ENCODE results near the gene HTT. TPM values are rescaled to one million over a fixed set of nuclear protein-coding genes. Genes with fewer than 3 reads are reported as not detected.

The HTT gene
- total RNA-seq, 1 donor from 2014 or later, result 49.8 TPM

DNA sequence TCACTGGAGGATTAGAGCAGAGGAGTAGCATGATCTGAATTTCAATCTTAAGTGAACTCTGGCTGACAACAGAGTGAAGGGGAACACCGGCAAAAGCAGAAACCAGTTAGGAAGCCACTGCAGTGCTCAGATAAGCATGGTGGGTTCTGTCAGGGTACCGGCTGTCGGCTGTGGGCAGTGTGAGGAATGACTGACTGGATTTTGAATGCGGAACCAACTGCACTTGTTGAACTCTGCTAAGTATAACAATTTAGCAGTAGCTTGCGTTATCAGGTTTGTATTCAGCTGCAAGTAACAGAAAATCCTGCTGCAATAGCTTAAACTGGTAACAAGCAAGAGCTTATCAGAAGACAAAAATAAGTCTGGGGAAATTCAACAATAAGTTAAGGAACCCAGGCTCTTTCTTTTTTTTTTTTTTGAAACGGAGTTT lies 5.2 kb downstream of the HTT start:
- TF ChIP-seq POLR2A (IDR thresholded peaks at IDR 0.05) (no peak), CTCF (IDR thresholded peaks at IDR 0.05) (no peak), POLR2AphosphoS5 (IDR thresholded peaks at IDR 0.05; ENCODE audit: insufficient read depth in 1 of 2, low read depth in 1 of 2) (no peak)
- no peak overlapping the region for H3K27ac ChIP-seq
- no peaks in the 10 kb centered on the region for H3K27me3 ChIP-seq
- H3K4me3 ChIP-seq, result no peak overlapping the region
- H3K4me1 ChIP-seq, result peaks cover 28% of the 10 kb centered on the region
- intact Hi-C loops (cut with DNase I), result no loop called here
- H3K9me3 ChIP-seq, result no peaks in the 10 kb centered on the region
- DNase-seq (ENCODE audit: extremely low spot score in 2 of 2), result no peak
- H3K36me3 ChIP-seq, result no peaks in the 10 kb centered on the region

DNA sequence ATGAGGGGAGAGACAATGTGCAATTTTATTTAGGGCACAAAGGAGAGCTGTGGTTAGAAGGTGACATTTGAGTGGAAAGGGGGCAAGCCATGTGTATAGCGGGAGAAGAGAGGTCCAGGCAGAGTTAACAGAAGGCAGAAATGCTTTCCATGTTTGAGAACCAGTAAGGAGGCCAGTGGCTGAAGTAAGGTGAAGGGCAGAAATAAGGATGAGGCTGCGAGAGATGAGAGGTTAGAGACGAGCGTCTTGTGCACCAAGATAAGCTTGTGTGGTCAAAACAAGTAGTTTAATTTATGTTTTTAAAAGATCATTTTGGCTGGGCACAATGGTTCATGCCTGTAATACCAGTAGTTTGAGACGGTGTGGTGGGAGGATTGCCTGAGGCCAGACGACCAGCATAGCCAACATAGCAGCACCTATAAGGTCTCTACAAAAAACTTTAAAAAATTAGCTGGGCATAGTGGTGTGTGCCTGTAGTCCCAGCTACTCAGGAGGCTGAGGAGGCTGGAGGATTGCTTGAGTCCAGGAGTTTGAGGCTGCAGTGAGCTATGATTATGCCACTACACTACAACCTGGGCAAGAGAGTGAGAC lies 8.5 kb downstream of the HTT start:
- no peaks in the 10 kb centered on the region for H3K4me1 ChIP-seq
- H3K27ac ChIP-seq, result no peak overlapping the region
- intact Hi-C loops (cut with DNase I), result no loop called here
- H3K27me3 ChIP-seq, result no peaks in the 10 kb centered on the region
- TF ChIP-seq POLR2AphosphoS5 (IDR thresholded peaks at IDR 0.05; ENCODE audit: insufficient read depth in 1 of 2, low read depth in 1 of 2), result no peak
- no peak overlapping the region for H3K4me3 ChIP-seq
- no peak for DNase-seq (ENCODE audit: extremely low spot score in 2 of 2)
- no peaks in the 10 kb centered on the region for H3K9me3 ChIP-seq
- peaks cover 0 to 10% of the 10 kb centered on the region in 2 donors for H3K36me3 ChIP-seq

DNA sequence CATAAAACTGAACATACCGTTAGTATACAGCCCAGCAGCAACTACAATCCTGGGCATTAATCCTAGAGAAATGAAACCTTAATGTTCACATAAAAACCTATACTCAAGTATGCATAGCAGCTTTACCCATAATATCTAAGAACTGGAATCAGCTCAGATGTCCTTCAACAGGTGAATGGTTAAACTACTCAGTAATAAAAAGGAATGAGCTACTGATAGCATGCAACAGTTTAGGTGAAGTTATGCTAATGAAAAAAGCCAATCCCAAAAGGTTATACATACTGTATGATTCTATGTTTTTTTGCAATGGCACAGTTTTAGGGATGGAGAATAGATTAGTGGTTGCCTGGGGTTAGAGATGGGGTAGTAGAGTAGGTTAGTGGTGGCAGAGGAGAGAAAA lies 9.3 kb downstream of the HTT start:
- H3K27ac ChIP-seq, result no peak overlapping the region
- H3K4me3 ChIP-seq, result no peak overlapping the region
- H3K4me1 ChIP-seq, result no peaks in the 10 kb centered on the region
- DNase-seq (ENCODE audit: extremely low spot score in 2 of 2), result no peak
- no peaks in the 10 kb centered on the region for H3K27me3 ChIP-seq
- intact Hi-C loops (cut with DNase I), result no loop called here
- TF ChIP-seq CTCF (IDR thresholded peaks at IDR 0.05) (no peak), POLR2A (IDR thresholded peaks at IDR 0.05) (no peak), POLR2AphosphoS5 (IDR thresholded peaks at IDR 0.05; ENCODE audit: insufficient read depth in 1 of 2, low read depth in 1 of 2) (no peak)
- peaks cover 0 to 10% of the 10 kb centered on the region in 2 donors for H3K36me3 ChIP-seq
- H3K9me3 ChIP-seq, result no peaks in the 10 kb centered on the region

DNA sequence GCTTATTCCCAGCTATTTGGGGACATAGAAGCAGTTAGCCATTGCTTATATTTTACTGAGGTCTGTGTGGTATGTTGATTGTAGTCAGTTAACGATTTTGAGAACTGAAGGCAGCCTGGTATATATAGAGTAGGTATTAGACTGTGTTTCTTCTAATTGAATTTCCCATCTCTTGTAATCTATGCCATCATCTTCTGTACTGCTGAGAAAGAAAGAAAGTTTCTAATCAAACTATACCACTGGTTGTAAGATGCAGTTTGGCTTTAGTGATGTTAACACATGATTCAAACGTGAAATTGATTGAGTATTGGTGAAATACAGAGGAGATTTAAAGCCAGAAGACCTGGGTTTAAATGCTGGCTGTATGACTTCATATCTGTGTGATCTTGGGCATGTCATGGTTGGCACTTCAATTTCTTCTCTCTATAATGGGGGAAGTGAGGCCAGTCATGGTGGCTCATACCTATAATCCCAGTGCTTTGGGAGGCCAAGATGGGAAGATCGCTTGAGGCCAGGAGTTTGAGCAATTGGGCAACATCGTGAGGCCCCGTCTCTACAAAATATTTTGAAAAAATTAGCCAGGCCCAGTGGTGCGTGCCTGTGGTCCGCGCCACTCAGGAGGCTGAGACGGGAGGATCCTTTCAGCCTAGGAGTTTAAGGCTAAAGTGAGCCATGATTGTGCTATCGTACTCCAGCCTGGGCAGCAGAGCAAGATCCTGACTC lies 11.6 kb downstream of the HTT start:
- no peak overlapping the region for H3K27ac ChIP-seq
- DNase-seq (ENCODE audit: extremely low spot score in 2 of 2), result no peak

More for the DNA sequence above, 11.6 kb downstream of the HTT start:
- Histone ChIP-seq H3K36me3 (peaks cover 0 to 14% of the 10 kb centered on the region in 2 donors), H3K9me3 (no peaks in the 10 kb centered on the region), H3K4me3 (no peak overlapping the region), H3K4me1 (no peaks in the 10 kb centered on the region), H3K27me3 (no peaks in the 10 kb centered on the region)
- TF ChIP-seq POLR2AphosphoS5 (IDR thresholded peaks at IDR 0.05; ENCODE audit: insufficient read depth in 1 of 2, low read depth in 1 of 2), result no peak
- no peak for TF ChIP-seq CTCF (IDR thresholded peaks at IDR 0.05)
- no peak for TF ChIP-seq POLR2A (IDR thresholded peaks at IDR 0.05)
- intact Hi-C loops (cut with DNase I), result no loop called here
